SK-MEL-5 (cell line): ENCODE results near the gene DPPA2. TPM values are rescaled to one million over a fixed set of nuclear protein-coding genes. Genes with fewer than 3 reads are reported as not detected.

Source experiments
- small RNA-seq, 2 experiments: library from RNA; depleted of rRNA; stranded (forward); fragments of <200 nt; gene quantifications; one replicate each; pipeline ENCODE3, GENCODE V24; 2014
- total RNA-seq: library from RNA; depleted of rRNA; stranded (reverse); fragments of >200 nt; shearing (Covaris generic); gene quantifications from 2 replicates; pipeline ENCODE4 v1.2.3, GENCODE V29; 2014; rRNA removed

DPPA2 gene
- total RNA-seq, 1 experiment from 2014 or later, result not detected

Small RNA genes within 50 kb of the gene (small RNA-seq; reads per million reads assigned to genes)
- gene AC124945.1, result 0 reads per million in 2 experiments
- 0 reads per million in 2 experiments for gene RF00017

Other genes starting within 250 kb of the DPPA2 start
- 0.11 TPM in 1 of 2 replicates, not detected in the other for gene MORC1, start 198.4 kb downstream of the DPPA2 start, total RNA-seq
- gene C3orf85, start 179.8 kb downstream of the DPPA2 start, total RNA-seq, result not detected in 2 replicates
- gene DPPA4, start 21.0 kb upstream of the DPPA2 start, total RNA-seq, result 0.32 TPM in 1 of 2 replicates, not detected in the other